OCI-LY3 (cell line): ENCODE data around the gene CACNG4.

ENCODE experiments used
- EZH2phosphoT487 ChIP-seq: fragments of 200-600 bp; shearing (Covaris generic); IDR thresholded peaks from 2 replicates; pipeline ENCODE4 v1.6.1; 2018; ENCODE audit warnings: antibody characterized with exemption, mixed run types, low read depth
- TF ChIP-seq, protein P1 (sequence below): fragments of 200-600, 300-600 bp; sonication (generic); IDR thresholded peaks from 2 replicates; pipeline ENCODE4 v1.5.1; 2014; ENCODE audit warnings: antibody characterized with exemption, low read length, low read depth

DNA sequence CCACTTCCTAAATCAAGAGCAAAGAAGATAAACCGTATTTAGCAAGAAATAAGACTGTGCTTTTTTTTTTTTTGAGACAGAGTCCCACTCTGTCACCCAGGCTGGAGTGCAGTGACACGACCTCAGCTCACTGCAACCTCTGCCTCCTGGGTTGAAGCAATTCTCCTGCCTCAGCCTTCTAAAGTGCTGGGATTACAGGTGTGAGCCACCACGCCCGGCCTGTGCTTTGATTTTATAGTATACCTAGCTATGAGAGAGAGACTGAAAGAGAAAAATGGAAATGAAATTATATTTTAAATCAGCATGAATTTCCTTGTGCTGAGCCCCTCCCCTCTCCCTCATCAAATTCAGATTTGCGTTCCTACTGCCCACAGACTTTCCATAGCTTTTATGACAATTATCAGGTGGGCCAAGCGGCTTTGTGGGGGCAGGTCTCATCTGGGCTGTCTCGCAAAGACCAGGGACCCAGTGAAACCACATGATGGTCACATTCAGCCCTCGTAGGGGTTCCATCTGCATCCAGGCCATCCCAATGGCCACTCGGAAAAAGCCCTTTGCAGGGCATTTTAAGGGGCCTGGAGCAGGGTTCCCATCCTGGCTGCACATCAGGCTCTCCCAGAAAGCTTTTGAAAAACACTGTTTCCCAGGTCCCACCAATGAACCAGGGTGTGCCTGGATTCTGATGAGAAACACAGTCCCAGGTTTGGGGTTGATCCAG, 88.4 kb downstream of the CACNG4 start:
- TF ChIP-seq, protein P1, sequence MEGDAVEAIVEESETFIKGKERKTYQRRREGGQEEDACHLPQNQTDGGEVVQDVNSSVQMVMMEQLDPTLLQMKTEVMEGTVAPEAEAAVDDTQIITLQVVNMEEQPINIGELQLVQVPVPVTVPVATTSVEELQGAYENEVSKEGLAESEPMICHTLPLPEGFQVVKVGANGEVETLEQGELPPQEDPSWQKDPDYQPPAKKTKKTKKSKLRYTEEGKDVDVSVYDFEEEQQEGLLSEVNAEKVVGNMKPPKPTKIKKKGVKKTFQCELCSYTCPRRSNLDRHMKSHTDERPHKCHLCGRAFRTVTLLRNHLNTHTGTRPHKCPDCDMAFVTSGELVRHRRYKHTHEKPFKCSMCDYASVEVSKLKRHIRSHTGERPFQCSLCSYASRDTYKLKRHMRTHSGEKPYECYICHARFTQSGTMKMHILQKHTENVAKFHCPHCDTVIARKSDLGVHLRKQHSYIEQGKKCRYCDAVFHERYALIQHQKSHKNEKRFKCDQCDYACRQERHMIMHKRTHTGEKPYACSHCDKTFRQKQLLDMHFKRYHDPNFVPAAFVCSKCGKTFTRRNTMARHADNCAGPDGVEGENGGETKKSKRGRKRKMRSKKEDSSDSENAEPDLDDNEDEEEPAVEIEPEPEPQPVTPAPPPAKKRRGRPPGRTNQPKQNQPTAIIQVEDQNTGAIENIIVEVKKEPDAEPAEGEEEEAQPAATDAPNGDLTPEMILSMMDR, result no peak
- no peak for TF ChIP-seq EZH2phosphoT487
